Ovary (tissue), 3 donors: ENCODE data around the gene UNC5B.

Experiments used
- CTCF ChIP-seq, 3 donors: fragments of 450-650 bp in 2 of 3; fragments of 200-600 bp in 1 of 3; IDR thresholded peaks; one replicate each; pipeline versions ENCODE4 v1.5.1 to v1.8.0; 2016 to 2022; ENCODE audit warnings: antibody characterized with exemption in 3 of 3, mild to moderate bottlenecking in 1 of 3
- POLR2A ChIP-seq: fragments of 450-650 bp; IDR thresholded peaks from one replicate; pipeline ENCODE4 v1.6.1; 2017; ENCODE audit warnings: antibody characterized with exemption, mild to moderate bottlenecking, moderate library complexity
- donor health status: DM: no; HTN: no; CAD: no.

- no peak for TF ChIP-seq CTCF (IDR thresholded peaks at IDR 0.05)
- TF ChIP-seq POLR2A = no peak
Measured at GRCh38 chr10:71304914-71305313, 92.5 kb downstream of the UNC5B start.
